K562 (cell line): Measurements from ENCODE around the gene MEX3A. TPM values are rescaled to one million over a fixed set of nuclear protein-coding genes. Genes with fewer than 3 reads are reported as not detected.
A peak's percentile ranks its signal among the peaks of the same experiment; 100 is the strongest.

Experiments
- ARHGAP35 ChIP-seq: fragments of 450-650 bp; IDR thresholded peaks from 2 replicates; pipeline ENCODE4 v1.6.1; 2018; ENCODE audit not compliant: partially characterized antibody
- CBFA2T3 ChIP-seq: fragments of 450-650 bp; IDR thresholded peaks from 2 replicates; pipeline ENCODE4 v1.6.1; 2017
- CTBP1 ChIP-seq: fragments of 450-650 bp; IDR thresholded peaks from 2 replicates; pipeline ENCODE4 v1.6.1; 2016; ENCODE audit warnings: borderline replicate concordance
- DACH1 ChIP-seq: fragments of 450-650 bp; IDR thresholded peaks from 2 replicates; pipeline ENCODE4 v1.6.1; 2018; ENCODE audit not compliant: partially characterized antibody
- EHMT2 ChIP-seq: fragments of 450-650 bp; IDR thresholded peaks from 2 replicates; pipeline ENCODE4 v1.6.1; 2018; ENCODE audit warnings: antibody characterized with exemption
- HDAC1 ChIP-seq, 2 experiments: fragments of 450-650 bp; IDR thresholded peaks; 2 replicates each; pipeline ENCODE4 v1.6.1; 2016 to 2017; ENCODE audit warnings: inconsistent platforms in 1 of 2, mild to moderate bottlenecking in 1 of 2, moderate library complexity in 1 of 2
- HDAC2 ChIP-seq: fragments of 450-650 bp; IDR thresholded peaks from 2 replicates; pipeline ENCODE4 v1.6.1; 2016; ENCODE audit warnings: mild to moderate bottlenecking
- HDAC3 ChIP-seq: fragments of 450-650 bp; IDR thresholded peaks from 2 replicates; pipeline ENCODE4 v1.6.1; 2018; ENCODE audit warnings: borderline replicate concordance, mild to moderate bottlenecking, moderate library complexity; ENCODE audit not compliant: partially characterized antibody
- HEY1 ChIP-seq: fragments of 250-450 bp; sonication (Bioruptor Pico); IDR thresholded peaks from 2 replicates; pipeline ENCODE4 v1.5.0; 2020; ENCODE audit warnings: mild to moderate bottlenecking, moderate library complexity, borderline replicate concordance
- ILK ChIP-seq: fragments of 450-650 bp; IDR thresholded peaks from 2 replicates; pipeline ENCODE4 v1.6.1; 2016; ENCODE audit warnings: missing genetic modification characterization, low read depth, mild to moderate bottlenecking, missing compliant biosample characterization, moderate library complexity, borderline replicate concordance
- KLF13 ChIP-seq: fragments of 450-650 bp; IDR thresholded peaks from 2 replicates; pipeline ENCODE4 v1.6.1; 2016; ENCODE audit warnings: missing genetic modification characterization, low read depth, mild to moderate bottlenecking, missing compliant biosample characterization, moderate library complexity, borderline replicate concordance
- LARP7 ChIP-seq: fragments of 450-650 bp; IDR thresholded peaks from 2 replicates; pipeline ENCODE4 v1.6.1; 2016
- MTA3 ChIP-seq: fragments of 450-650 bp; formaldehyde crosslinking; IDR thresholded peaks from 2 replicates; pipeline ENCODE4 v1.6.1; 2017; ENCODE audit warnings: mild to moderate bottlenecking, borderline replicate concordance
- MTF1 ChIP-seq: fragments of 250-450 bp; sonication (Bioruptor Pico); IDR thresholded peaks from 2 replicates; pipeline ENCODE4 v1.9.0; 2021; ENCODE audit warnings: moderate library complexity, mild to moderate bottlenecking, inconsistent platforms, borderline replicate concordance
- MXI1 ChIP-seq: IDR thresholded peaks from 2 replicates; pipeline ENCODE4 v1.6.1; 2011; ENCODE audit warnings: low read depth, mild to moderate bottlenecking, improper control_type of control experiment, low read length
- MYNN ChIP-seq, 2 experiments: sonication (generic); formaldehyde crosslinking in 1 of 2; IDR thresholded peaks; 2 replicates each; pipeline versions ENCODE4 v1.5.0 to v1.6.1; 2016 to 2020; ENCODE audit warnings: antibody characterized with exemption in 1 of 2, missing genetic modification reagents in 1 of 2
- NCOR1 ChIP-seq: fragments of 450-650 bp; IDR thresholded peaks from 2 replicates; pipeline ENCODE4 v1.6.1; 2016; ENCODE audit warnings: mild to moderate bottlenecking, moderate library complexity
- NFRKB ChIP-seq: fragments of 450-650 bp; IDR thresholded peaks from 2 replicates; pipeline ENCODE4 v1.6.1; 2016; ENCODE audit warnings: low read depth
- POLR2B ChIP-seq: fragments of 450-650 bp; IDR thresholded peaks from 2 replicates; pipeline ENCODE4 v1.6.1; 2018; ENCODE audit warnings: low read depth; ENCODE audit not compliant: partially characterized antibody
- POLR2G ChIP-seq: fragments of 200-400 bp; formaldehyde crosslinking; IDR thresholded peaks from 2 replicates; pipeline ENCODE4 v1.6.1; 2017; ENCODE audit warnings: low read depth, mild to moderate bottlenecking, antibody characterized with exemption, low read length, moderate library complexity
- RBBP5 ChIP-seq: fragments of 200-600 bp; sonication (generic); IDR thresholded peaks from 2 replicates; pipeline ENCODE4 v1.6.1; 2012; ENCODE audit warnings: borderline replicate concordance, mild to moderate bottlenecking, low read length, control low read depth, inconsistent platforms; ENCODE audit not compliant: insufficient read depth, poor library complexity, severe bottlenecking
- SNRNP70 ChIP-seq: fragments of 200-400 bp; formaldehyde crosslinking; optimal IDR thresholded peaks from 2 replicates; pipeline ENCODE3; 2017; ENCODE audit warnings: low read depth, low read length
- TBP ChIP-seq: optimal IDR thresholded peaks from 2 replicates; pipeline ENCODE3; 2011; ENCODE audit warnings: low read depth, low read length, improper control_type of control experiment
- TEAD1 ChIP-seq, 2 experiments: fragments of 450-650 bp in 1 of 2; sonication (generic) in 1 of 2; formaldehyde crosslinking; IDR thresholded peaks; 2 replicates each; pipeline versions ENCODE4 v1.4.0 to v1.8.0; 2020 to 2022; ENCODE audit warnings: mild to moderate bottlenecking in 2 of 2, missing genetic modification reagents in 1 of 2
- ZNF174 ChIP-seq: fragments of 250-450 bp; sonication (Bioruptor Pico); IDR thresholded peaks from 2 replicates; pipeline ENCODE4 v1.4.0; 2020; ENCODE audit warnings: mild to moderate bottlenecking
- polyA plus RNA-seq, 8 experiments: library from polyadenylated mRNA; depleted of rRNA in 4 of 8; stranded (reverse) in 5 of 8; unstranded in 3 of 8; fragments of >200 nt; fragmentation: Nextera tagmentation in 2 of 8; fragmentation: Illumina TruSeq in 1 of 8; extraction: Ambion mirVana in 2 of 8; extraction: Trizol in 1 of 8; gene quantifications; 2 replicates each; pipeline versions ENCODE4 v1.2.1 to v1.2.3, GENCODE V29; 2011 to 2014; ENCODE audit warnings: inconsistent platforms in 1 of 8, missing spikeins in 1 of 8
- total RNA-seq, 7 experiments: library from RNA; depleted of rRNA in 6 of 7; stranded (reverse); fragments of >200 nt in 6 of 7; fragmentation: Illumina TruSeq in 2 of 7; extraction: Trizol in 2 of 7; gene quantifications; 2 replicates each; pipeline versions ENCODE4 v1.2.1 to v1.2.3, GENCODE V29; 2011 to 2021; ENCODE audit warnings: low replicate concordance in 1 of 7

The MEX3A gene
- total and polyA plus RNA-seq, 9 of the 15 experiments (the other 6 are each of a cell fraction or from before 2014, with no cell fraction given) = 0.36 to 13.7 (median 5.2) TPM

DNA sequence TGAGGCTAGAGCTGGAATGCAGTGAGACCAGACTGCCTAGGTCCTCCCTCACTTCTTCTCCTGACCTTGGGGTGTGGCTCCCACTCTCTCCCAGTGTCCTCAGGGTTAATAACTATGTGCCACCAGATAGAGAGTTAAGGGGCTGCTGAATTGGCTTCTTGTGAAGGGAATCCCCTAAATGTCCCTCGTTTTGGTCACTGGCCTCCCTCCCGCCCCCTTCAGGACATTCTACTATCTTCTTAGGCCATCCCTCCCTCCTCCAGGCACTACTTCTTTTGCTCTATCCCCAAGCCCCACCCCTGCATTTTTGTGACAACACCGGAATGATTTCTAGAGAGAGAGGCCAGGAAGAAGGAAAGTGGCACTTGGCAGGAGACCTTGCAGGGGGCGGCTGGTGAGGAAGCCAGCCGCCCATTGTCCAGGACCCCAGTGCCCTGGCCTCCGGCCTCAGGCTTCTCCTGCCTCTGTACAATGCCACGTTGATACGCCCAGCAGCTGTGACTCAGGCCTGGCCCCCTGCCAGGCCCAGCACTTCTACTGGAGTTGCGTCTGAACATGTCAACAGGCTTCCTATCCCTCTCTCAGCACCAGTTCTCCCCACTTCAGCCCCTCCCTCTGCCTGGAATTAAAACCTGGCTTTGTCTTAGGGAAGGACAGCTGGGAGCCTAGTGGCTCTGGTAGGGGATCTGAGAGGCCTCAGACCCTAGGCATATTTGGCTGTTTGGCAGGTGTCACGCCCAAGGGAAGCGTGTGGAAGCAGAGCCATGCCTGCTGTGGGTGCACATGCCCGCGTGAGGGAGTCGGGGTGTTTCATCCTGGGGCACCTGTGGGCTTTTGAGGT lies 41.3 kb upstream of the MEX3A start (continued):
- TF ChIP-seq MXI1 (peak; percentile 14; the same call in 1 of the 2 replicates), NCOR1 (peak; percentile 53), CBFA2T3 (peak; percentile 50), KLF13 (tag) (no peak), TBP (peak; percentile 41), LARP7 (no peak), HDAC2 (peak; percentile 71; the same call in 1 of the 2 replicates), HDAC1 (IDR thresholded peaks at IDR 0.05) (peak in 1 of 2 experiments; percentile 83; a peak in 1 of 4 replicates), MTA3 (peak; percentile 13; the same call in 1 of the 2 replicates), MTF1 (CRISPR knock-in tag) (no peak), ILK (no peak), HEY1 (CRISPR knock-in tag) (no peak), RBBP5 (peak; percentile 26), SNRNP70 (no peak), NFRKB (peak; percentile 28), POLR2B (no peak), ZNF174 (CRISPR knock-in tag) (no peak), MYNN (IDR thresholded peaks at IDR 0.05) (peak; percentile 86), MYNN (CRISPR knock-in tag; IDR thresholded peaks at IDR 0.05) (no peak), POLR2G (peak; percentile 73), HDAC3 (no peak), ARHGAP35 (no peak), EHMT2 (peak; percentile 61; the same call in 1 of the 2 replicates), DACH1 (peak; percentile 42), CTBP1 (peak; percentile 68), TEAD1 (CRISPR knock-in tag; IDR thresholded peaks at IDR 0.05) (peak in 1 of 2 experiments; percentile 79; a peak in 3 of 4 replicates)
